NCI-H774 (cell line): Measurements from ENCODE around the gene TMEM220.

ENCODE experiments used
- DNase-seq: peaks from one replicate; lab custom pipeline; 2025; lab: John Stamatoyannopoulos, UW

TMEM220 gene

DNA sequence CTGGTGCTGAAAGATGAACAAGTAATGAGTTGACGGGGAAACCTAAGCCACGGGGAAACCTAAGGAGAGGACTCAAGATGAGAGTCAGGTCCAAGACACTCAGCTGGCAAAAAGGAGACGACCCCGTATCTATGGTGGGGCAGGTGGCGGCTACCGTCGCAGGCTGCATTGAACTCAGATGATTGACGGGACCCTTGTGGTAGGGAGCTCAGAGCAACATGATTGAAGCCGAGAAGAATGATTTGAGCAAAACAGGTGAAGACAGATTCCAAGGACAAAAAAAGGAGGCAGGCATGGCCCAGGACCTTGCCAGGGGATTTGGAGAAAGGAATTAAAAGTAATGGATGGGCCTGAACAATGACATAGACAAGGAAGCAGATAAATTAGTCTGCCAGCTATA, 65.3 kb downstream of the TMEM220 start:
- no peak for DNase-seq
